ENCODE measurements around the gene RIMKLA. TPM values are rescaled to one million over a fixed set of nuclear protein-coding genes. Genes with fewer than 3 reads are reported as not detected.

Gene RIMKLA
- total and polyA plus RNA-seq, 2 of the 13 experiments (the other 11 are each of a cell fraction or from before 2014, with no cell fraction given) = 2.5 to 3.8 TPM

DNA sequence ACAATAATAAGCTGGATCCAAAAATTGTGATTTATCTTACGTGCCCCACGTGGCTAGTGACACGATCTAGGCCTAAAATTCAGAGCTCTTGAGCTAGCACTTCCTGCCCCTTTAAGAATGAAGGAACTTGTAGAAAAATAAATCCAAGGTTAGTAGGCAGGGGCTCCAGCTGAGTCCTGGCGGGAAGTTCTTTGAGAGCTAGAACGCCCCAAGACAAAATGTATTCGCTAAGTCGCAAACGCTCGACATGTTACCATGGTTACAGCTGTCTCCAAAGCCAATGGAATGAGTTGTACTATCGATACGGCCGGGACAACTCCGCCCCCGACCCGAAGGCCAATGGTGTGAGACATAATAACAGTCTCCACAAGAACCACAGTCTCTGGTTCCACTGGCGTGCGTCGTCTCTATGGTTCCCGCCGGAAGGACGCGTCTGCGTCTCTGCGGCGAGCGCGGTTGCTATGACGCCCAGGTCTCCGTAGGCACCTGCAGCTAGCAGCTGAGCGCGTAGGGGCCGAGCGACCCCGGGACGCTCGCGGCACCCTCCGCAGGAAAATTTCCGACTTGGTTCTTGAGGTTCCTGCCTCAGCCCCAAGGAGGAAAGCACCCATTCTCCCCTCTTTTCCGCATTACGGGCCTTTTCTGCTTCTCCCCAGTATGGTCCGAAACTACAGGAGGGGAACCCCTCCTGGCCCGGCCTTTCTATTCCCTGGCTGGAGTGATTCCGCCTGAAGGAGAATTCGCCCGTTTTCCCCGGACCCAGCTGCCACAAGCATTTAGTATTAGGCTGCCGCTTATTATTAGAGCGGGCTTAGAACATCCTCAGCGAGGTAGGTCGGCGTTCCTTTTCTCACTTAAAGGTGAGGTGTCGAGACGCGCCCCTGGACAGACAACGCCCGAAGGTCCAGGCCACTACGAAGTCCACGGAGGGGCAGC, 82.5 kb downstream of the RIMKLA start, which contains the start of gene CCDC30 (continued):
- TF ChIP-seq, protein P1, sequence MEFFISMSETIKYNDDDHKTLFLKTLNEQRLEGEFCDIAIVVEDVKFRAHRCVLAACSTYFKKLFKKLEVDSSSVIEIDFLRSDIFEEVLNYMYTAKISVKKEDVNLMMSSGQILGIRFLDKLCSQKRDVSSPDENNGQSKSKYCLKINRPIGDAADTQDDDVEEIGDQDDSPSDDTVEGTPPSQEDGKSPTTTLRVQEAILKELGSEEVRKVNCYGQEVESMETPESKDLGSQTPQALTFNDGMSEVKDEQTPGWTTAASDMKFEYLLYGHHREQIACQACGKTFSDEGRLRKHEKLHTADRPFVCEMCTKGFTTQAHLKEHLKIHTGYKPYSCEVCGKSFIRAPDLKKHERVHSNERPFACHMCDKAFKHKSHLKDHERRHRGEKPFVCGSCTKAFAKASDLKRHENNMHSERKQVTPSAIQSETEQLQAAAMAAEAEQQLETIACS (CRISPR knock-in tag; IDR thresholded peaks at IDR 0.05) = no peak
- TF ChIP-seq, protein P2, sequence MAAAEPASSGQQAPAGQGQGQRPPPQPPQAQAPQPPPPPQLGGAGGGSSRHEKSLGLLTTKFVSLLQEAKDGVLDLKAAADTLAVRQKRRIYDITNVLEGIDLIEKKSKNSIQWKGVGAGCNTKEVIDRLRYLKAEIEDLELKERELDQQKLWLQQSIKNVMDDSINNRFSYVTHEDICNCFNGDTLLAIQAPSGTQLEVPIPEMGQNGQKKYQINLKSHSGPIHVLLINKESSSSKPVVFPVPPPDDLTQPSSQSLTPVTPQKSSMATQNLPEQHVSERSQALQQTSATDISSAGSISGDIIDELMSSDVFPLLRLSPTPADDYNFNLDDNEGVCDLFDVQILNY (CRISPR knock-in tag; conservative IDR thresholded peaks at IDR 0.05) = no peak
- TF ChIP-seq HOXA7 (CRISPR knock-in tag; IDR thresholded peaks at IDR 0.05) (no peak), ATF7-NPFF (CRISPR knock-in tag; IDR thresholded peaks at IDR 0.05; ENCODE audit: low read depth) (no peak), SSRP1 (CRISPR knock-in tag; IDR thresholded peaks at IDR 0.05) (no peak), GTF3A (CRISPR knock-in tag; conservative IDR thresholded peaks at IDR 0.05) (no peak), ZNF3 (CRISPR knock-in tag; IDR thresholded peaks at IDR 0.05) (no peak)
- TF ChIP-seq, protein P3, sequence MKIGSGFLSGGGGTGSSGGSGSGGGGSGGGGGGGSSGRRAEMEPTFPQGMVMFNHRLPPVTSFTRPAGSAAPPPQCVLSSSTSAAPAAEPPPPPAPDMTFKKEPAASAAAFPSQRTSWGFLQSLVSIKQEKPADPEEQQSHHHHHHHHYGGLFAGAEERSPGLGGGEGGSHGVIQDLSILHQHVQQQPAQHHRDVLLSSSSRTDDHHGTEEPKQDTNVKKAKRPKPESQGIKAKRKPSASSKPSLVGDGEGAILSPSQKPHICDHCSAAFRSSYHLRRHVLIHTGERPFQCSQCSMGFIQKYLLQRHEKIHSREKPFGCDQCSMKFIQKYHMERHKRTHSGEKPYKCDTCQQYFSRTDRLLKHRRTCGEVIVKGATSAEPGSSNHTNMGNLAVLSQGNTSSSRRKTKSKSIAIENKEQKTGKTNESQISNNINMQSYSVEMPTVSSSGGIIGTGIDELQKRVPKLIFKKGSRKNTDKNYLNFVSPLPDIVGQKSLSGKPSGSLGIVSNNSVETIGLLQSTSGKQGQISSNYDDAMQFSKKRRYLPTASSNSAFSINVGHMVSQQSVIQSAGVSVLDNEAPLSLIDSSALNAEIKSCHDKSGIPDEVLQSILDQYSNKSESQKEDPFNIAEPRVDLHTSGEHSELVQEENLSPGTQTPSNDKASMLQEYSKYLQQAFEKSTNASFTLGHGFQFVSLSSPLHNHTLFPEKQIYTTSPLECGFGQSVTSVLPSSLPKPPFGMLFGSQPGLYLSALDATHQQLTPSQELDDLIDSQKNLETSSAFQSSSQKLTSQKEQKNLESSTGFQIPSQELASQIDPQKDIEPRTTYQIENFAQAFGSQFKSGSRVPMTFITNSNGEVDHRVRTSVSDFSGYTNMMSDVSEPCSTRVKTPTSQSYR (CRISPR knock-in tag; IDR thresholded peaks at IDR 0.05; ENCODE audit: borderline replicate concordance) = no peak
- TF ChIP-seq, protein P4, sequence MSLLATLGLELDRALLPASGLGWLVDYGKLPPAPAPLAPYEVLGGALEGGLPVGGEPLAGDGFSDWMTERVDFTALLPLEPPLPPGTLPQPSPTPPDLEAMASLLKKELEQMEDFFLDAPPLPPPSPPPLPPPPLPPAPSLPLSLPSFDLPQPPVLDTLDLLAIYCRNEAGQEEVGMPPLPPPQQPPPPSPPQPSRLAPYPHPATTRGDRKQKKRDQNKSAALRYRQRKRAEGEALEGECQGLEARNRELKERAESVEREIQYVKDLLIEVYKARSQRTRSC (CRISPR knock-in tag; IDR thresholded peaks at IDR 0.05; ENCODE audit: low read depth) = no peak

Measured in HepG2 (cell line).